ENCODE measurements around the gene DHX30. TPM values are rescaled to one million over a fixed set of nuclear protein-coding genes. Genes with fewer than 3 reads are reported as not detected.
A peak's percentile ranks its signal among the peaks of the same experiment; 100 is the strongest.

Gene DHX30
- total RNA-seq, 3 donors from 2014 or later (not counting 1 experiment from before 2014, with no cell fraction given): 72.0 to 83.4 (median 82.1) TPM

DNA sequence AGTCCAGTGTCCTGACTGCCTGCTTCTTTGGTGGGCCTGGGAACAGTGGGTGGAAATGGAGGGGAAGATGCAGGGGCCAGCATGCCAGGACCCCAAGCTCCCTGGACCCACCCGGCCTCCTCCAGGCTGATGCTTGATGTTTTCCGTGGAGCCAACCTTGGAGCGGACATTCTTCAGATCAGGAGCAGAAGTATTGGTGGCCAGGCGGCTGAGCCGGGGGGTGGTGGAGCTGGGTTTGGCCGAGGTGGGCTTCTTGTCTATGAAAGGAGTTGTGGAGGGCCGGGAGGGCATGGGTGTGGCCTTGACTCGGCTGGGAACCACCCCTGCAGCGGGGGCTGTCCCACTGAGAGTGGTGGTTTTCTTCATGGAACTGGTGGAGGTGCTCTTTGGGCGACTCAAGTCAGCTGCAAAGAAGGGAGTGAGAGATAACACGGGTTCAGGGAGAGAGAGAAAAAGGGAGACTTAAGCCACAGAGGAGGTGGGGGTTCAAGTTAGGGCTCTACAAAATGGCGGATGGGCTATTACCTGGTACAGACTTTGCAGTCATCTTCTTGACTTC, 67.8 kb downstream of the DHX30 start:
- DNase-seq: no peak
- Histone ChIP-seq H3K36me3 (ENCODE audit: control insufficient read depth, insufficient read depth, low read length) (peaks cover 68% of the 10 kb centered on the region), H3K4me3 (ENCODE audit: low read length) (no peak overlapping the region), H3K9me3 (ENCODE audit: control insufficient read depth, insufficient read depth, low read length) (no peaks in the 10 kb centered on the region), H3K27me3 (ENCODE audit: control insufficient read depth, insufficient read depth, low read length) (no peaks in the 10 kb centered on the region), H3K4me1 (ENCODE audit: control insufficient read depth, insufficient read depth, low read length) (no peaks in the 10 kb centered on the region), H3K27ac (ENCODE audit: low read length) (no peak overlapping the region)
- no peak overlapping the region for H3K4me3 Mint-ChIP-seq
- peak overlapping the region in 1 of 2 donors; percentile 18 for H3K27ac Mint-ChIP-seq
- TF ChIP-seq, protein P1, sequence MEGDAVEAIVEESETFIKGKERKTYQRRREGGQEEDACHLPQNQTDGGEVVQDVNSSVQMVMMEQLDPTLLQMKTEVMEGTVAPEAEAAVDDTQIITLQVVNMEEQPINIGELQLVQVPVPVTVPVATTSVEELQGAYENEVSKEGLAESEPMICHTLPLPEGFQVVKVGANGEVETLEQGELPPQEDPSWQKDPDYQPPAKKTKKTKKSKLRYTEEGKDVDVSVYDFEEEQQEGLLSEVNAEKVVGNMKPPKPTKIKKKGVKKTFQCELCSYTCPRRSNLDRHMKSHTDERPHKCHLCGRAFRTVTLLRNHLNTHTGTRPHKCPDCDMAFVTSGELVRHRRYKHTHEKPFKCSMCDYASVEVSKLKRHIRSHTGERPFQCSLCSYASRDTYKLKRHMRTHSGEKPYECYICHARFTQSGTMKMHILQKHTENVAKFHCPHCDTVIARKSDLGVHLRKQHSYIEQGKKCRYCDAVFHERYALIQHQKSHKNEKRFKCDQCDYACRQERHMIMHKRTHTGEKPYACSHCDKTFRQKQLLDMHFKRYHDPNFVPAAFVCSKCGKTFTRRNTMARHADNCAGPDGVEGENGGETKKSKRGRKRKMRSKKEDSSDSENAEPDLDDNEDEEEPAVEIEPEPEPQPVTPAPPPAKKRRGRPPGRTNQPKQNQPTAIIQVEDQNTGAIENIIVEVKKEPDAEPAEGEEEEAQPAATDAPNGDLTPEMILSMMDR (IDR thresholded peaks at IDR 0.05): no peak
- H3K36me3 Mint-ChIP-seq: peaks cover 18% of the 10 kb centered on the region
- intact Hi-C loops (cut with micrococcal nuclease): no loop called here
- no peaks in the 10 kb centered on the region for H3K4me1 Mint-ChIP-seq
- H3K27me3 Mint-ChIP-seq (ENCODE audit: low read depth in 2 of 2): no peaks in the 10 kb centered on the region
- WGBS (ENCODE audit: insufficient coverage): 92% methylated on average over 12 of the region's 12 CpGs
- no peaks in the 10 kb centered on the region for H3K9me3 Mint-ChIP-seq
- ATAC-seq: no peak

DNA sequence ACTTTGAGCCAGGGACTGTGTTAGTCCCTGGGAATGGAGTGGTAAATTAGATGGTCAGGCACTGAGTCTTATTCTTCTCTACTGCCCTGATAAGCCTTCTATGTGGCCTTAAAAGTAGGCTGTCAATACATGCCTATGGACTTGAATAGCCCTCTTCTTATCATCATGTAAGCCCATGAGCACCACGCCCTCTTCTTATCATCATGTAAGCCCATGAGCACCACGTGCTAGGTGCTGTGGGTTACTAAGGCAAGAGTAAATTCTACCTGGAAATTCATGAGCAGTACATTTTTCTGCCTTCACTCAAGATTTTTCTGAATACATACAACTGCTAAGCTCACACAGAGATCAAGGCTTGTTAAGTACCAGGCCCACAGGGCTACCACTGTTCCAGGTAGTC, 68.5 kb downstream of the DHX30 start:
- ATAC-seq: no peak
- TF ChIP-seq, protein P1 (IDR thresholded peaks at IDR 0.05): no peak
- Histone ChIP-seq H3K27me3 (ENCODE audit: control insufficient read depth, insufficient read depth, low read length) (no peaks in the 10 kb centered on the region), H3K4me3 (ENCODE audit: low read length) (no peak overlapping the region), H3K4me1 (ENCODE audit: control insufficient read depth, insufficient read depth, low read length) (no peaks in the 10 kb centered on the region), H3K9me3 (ENCODE audit: control insufficient read depth, insufficient read depth, low read length) (no peaks in the 10 kb centered on the region), H3K27ac (ENCODE audit: low read length) (no peak overlapping the region), H3K36me3 (ENCODE audit: control insufficient read depth, insufficient read depth, low read length) (peaks cover 70% of the 10 kb centered on the region)
- Mint-ChIP-seq H3K4me3 (no peak overlapping the region), H3K27me3 (ENCODE audit: low read depth in 2 of 2) (no peaks in the 10 kb centered on the region), H3K4me1 (no peaks in the 10 kb centered on the region), H3K9me3 (no peaks in the 10 kb centered on the region), H3K36me3 (peaks cover 18% of the 10 kb centered on the region), H3K27ac (no peak overlapping the region)
- DNase-seq: no peak
- WGBS (ENCODE audit: insufficient coverage): 100% methylated on average over 2 of the region's 2 CpGs
- intact Hi-C loops (cut with micrococcal nuclease): no loop called here

DNA sequence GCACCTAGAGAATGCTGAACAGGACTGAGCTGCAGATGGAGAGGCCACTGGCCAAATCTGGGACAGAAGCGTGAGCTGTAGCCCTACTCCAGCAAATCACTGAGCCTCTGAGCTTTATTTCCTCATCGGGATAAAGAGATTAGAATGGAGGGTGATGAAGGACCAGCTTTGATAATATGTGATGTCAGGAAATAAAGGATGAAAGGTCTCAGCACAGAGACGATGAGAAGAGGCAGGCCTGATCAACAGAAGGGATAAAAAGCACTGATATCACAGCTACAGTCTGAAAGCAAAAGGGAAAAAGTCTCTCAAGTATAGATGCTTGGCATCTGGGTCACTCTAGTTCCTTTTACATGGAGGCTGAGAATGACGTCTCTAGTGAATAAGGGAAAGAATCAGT, 70.0 kb downstream of the DHX30 start:
- TF ChIP-seq, protein P1 (IDR thresholded peaks at IDR 0.05): no peak
- ATAC-seq: no peak
- intact Hi-C loops (cut with micrococcal nuclease): no loop called here
- 99% methylated on average over 3 of the region's 4 CpGs for WGBS (ENCODE audit: insufficient coverage)
- Mint-ChIP-seq H3K4me1 (peaks cover 0 to 8% of the 10 kb centered on the region in 2 donors), H3K27ac (no peak overlapping the region), H3K4me3 (no peak overlapping the region), H3K36me3 (peaks cover 12% of the 10 kb centered on the region), H3K27me3 (ENCODE audit: low read depth in 2 of 2) (no peaks in the 10 kb centered on the region), H3K9me3 (no peaks in the 10 kb centered on the region)
- no peak overlapping the region for H3K4me3 ChIP-seq (ENCODE audit: low read length)
- no peak overlapping the region for H3K27ac ChIP-seq (ENCODE audit: low read length)
- H3K4me1 ChIP-seq (ENCODE audit: control insufficient read depth, insufficient read depth, low read length): no peaks in the 10 kb centered on the region
- no peaks in the 10 kb centered on the region for H3K9me3 ChIP-seq (ENCODE audit: control insufficient read depth, insufficient read depth, low read length)
- H3K27me3 ChIP-seq (ENCODE audit: control insufficient read depth, insufficient read depth, low read length): no peaks in the 10 kb centered on the region
- peaks cover 59% of the 10 kb centered on the region for H3K36me3 ChIP-seq (ENCODE audit: control insufficient read depth, insufficient read depth, low read length)
- DNase-seq: no peak

DNA sequence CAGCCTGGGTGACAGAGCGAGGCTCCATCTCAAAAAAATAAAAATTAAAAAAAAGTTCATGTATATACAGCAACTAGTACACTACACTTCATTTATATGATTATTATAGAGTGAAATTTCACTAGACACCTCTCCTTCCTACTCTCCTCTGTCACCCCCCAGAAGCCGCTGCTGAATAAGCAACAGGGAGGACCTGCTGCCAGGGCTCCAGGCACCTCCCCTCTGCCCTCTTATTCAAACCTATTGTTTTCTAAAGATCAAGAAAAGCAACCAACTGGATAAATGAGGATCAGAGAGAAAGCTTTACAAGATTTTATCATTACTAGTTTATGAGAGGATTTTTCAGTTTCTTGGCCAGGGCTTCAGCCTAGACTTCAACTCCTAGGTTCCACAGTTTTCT, 71.5 kb downstream of the DHX30 start:
- Histone ChIP-seq H3K27ac (ENCODE audit: low read length) (no peak overlapping the region), H3K9me3 (ENCODE audit: control insufficient read depth, insufficient read depth, low read length) (no peaks in the 10 kb centered on the region), H3K27me3 (ENCODE audit: control insufficient read depth, insufficient read depth, low read length) (no peaks in the 10 kb centered on the region), H3K4me3 (ENCODE audit: low read length) (no peak overlapping the region), H3K4me1 (ENCODE audit: control insufficient read depth, insufficient read depth, low read length) (no peaks in the 10 kb centered on the region), H3K36me3 (ENCODE audit: control insufficient read depth, insufficient read depth, low read length) (peaks cover 45% of the 10 kb centered on the region)
- no peaks in the 10 kb centered on the region for H3K27me3 Mint-ChIP-seq (ENCODE audit: low read depth in 2 of 2)
- intact Hi-C loops (cut with micrococcal nuclease): no loop called here
- H3K9me3 Mint-ChIP-seq: no peaks in the 10 kb centered on the region
- H3K4me3 Mint-ChIP-seq: no peak overlapping the region
- ATAC-seq (no peak), DNase-seq (no peak)
- no CpG with 5 or more reads among the region's 2 CpGs for WGBS (ENCODE audit: insufficient coverage)
- peaks cover 3% of the 10 kb centered on the region for H3K36me3 Mint-ChIP-seq
- TF ChIP-seq, protein P1 (IDR thresholded peaks at IDR 0.05): no peak
- peaks cover 0 to 9% of the 10 kb centered on the region in 2 donors for H3K4me1 Mint-ChIP-seq
- H3K27ac Mint-ChIP-seq: no peak overlapping the region
